Endothelial cell of umbilical vein (primary cell): Measurements from ENCODE around the gene PRDM8.

Source experiments
- EZH2 ChIP-seq: IDR thresholded peaks from 2 replicates; pipeline ENCODE4 v1.6.1; 2012; ENCODE audit warnings: borderline replicate concordance, low read depth, mild to moderate bottlenecking, moderate library complexity, low read length, inconsistent platforms; ENCODE audit not compliant: severe bottlenecking
- FOS ChIP-seq: IDR thresholded peaks from 2 replicates; pipeline ENCODE4 v1.6.1; 2011; ENCODE audit warnings: mild to moderate bottlenecking, low read length, moderate library complexity, borderline replicate concordance; ENCODE audit not compliant: insufficient read depth
- MAX ChIP-seq: IDR thresholded peaks from 2 replicates; pipeline ENCODE4 v1.6.1; 2011; ENCODE audit not compliant: insufficient read depth, insufficient read length
- POLR2A ChIP-seq: IDR thresholded peaks from 2 replicates; pipeline ENCODE4 v1.6.1; 2012; ENCODE audit warnings: low read depth, mild to moderate bottlenecking, control low read depth, low read length
- POLR2AphosphoS5 ChIP-seq: IDR thresholded peaks from 2 replicates; pipeline ENCODE4 v1.6.1; 2012; ENCODE audit warnings: low read depth, mild to moderate bottlenecking, control low read depth, low read length, moderate library complexity; ENCODE audit not compliant: insufficient read depth
- TF ChIP-seq, protein P1 (sequence below), 2 donors: IDR thresholded peaks; 1 replicate in 1 of 2; 2 replicates in 1 of 2; pipeline ENCODE4 v1.5.1; 2011; ENCODE audit warnings: low read length in 2 of 2, mild to moderate bottlenecking in 2 of 2, moderate library complexity in 2 of 2, control low read depth in 1 of 2, inconsistent platforms in 1 of 2, low read depth in 1 of 2; ENCODE audit not compliant: insufficient read depth in 1 of 2; ENCODE audit errors: extremely low read depth in 1 of 2

- no peak for TF ChIP-seq POLR2A
- TF ChIP-seq, protein P1, sequence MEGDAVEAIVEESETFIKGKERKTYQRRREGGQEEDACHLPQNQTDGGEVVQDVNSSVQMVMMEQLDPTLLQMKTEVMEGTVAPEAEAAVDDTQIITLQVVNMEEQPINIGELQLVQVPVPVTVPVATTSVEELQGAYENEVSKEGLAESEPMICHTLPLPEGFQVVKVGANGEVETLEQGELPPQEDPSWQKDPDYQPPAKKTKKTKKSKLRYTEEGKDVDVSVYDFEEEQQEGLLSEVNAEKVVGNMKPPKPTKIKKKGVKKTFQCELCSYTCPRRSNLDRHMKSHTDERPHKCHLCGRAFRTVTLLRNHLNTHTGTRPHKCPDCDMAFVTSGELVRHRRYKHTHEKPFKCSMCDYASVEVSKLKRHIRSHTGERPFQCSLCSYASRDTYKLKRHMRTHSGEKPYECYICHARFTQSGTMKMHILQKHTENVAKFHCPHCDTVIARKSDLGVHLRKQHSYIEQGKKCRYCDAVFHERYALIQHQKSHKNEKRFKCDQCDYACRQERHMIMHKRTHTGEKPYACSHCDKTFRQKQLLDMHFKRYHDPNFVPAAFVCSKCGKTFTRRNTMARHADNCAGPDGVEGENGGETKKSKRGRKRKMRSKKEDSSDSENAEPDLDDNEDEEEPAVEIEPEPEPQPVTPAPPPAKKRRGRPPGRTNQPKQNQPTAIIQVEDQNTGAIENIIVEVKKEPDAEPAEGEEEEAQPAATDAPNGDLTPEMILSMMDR (IDR thresholded peaks at IDR 0.05; ENCODE audit: extremely low read depth in 1 of 2, insufficient read depth in 1 of 2, low read depth in 1 of 2, low read length in 2 of 2): no peak
- TF ChIP-seq POLR2AphosphoS5: no peak
- no peak for TF ChIP-seq EZH2
- no peak for TF ChIP-seq FOS
- TF ChIP-seq MAX: no peak
Measured at GRCh38 chr4:80228460-80228859, 31.2 kb downstream of the PRDM8 start.
